Measurements from ENCODE around the gene BRI3. TPM values are rescaled to one million over a fixed set of nuclear protein-coding genes. Genes with fewer than 3 reads are reported as not detected.

Gene BRI3
- polyA plus RNA-seq, 1 donor (not counting 4 experiments of a cell fraction or from before 2014, with no cell fraction given) = 121 TPM

DNA sequence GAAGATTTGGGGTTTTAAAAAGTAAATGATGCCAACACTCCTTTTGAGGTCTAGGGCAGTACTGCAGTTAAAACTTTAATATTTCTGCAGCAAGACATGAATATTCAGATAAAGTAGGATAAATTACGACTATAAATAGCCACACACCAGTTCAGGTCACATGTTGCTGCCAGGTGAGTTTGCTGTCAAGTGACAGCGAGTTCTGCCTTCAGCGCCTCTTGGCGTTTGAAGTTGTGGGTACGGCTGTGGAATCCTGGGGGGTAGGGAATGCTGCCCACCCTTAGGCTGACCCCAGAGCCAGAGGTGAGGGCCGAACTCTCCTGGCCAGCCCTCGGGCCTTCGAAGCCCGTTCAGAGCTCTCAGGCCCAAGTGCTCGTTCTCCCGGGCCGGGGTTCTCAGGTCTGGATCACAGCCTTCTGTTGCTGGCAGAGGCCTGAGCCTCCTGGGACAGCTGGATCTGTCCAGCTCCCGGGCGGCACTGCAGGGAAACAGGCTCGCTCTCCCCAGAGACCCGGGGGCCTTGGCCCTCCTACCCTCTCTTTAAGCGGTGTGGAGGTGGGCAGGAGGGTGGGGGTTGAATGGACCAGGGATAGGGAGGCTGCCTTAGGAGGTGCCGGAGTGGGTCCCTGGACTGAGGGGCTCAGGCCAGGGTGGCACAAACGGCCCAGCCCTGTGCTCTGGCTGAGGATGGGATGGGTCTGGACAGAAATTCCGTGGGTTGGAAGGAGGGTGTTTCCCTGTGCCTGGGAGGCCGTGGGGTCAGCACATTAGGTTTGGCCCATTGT is 5.4 kb downstream of the BRI3 start:
- Histone ChIP-seq H3K4me1 (ENCODE audit: control insufficient read depth, extremely low read depth, insufficient read depth, low read length) (peaks cover 52% of the 10 kb centered on the region), H4K20me1 (ENCODE audit: control insufficient read depth, extremely low read depth, insufficient read depth, low read length) (peaks cover 14% of the 10 kb centered on the region)
- DNase-seq (ENCODE audit: low read depth, low spot score) = no peak

DNA sequence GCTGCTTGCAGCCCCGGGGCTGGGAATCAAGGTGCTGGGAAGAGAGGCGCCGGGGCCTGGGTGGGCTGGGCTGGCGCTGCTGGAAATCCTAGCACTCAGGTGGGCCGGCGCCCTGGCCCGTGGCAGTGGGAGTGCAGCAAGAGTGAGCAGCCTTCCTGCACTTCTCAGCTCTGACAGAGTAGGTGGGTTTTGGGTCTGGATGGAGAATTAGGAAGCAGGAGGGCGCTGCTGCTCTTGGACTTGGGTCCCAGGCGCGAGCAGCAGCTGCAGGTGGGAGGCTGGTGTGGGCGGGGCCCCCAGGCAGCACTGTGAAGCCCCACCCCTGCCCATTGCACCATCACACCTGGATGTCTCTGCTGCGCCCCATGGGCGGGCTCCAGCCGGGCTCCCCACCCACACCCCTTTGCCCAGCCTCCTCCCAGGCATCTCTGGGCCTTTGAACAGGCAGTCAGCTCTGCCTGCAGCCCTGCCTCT is 6.0 kb downstream of the BRI3 start:
- Histone ChIP-seq H3K27ac (ENCODE audit: control insufficient read depth, insufficient read depth, low read length) (peak overlapping the region; percentile 78), H2AFZ (ENCODE audit: control insufficient read depth, low read length) (no peak overlapping the region), H3K4me3 (ENCODE audit: control insufficient read depth in 2 of 3, extremely low read depth in 1 of 3, insufficient read depth in 2 of 3, low read depth in 1 of 3, low read length in 3 of 3) (peak overlapping the region in 1 of 3 experiments; percentile 3), H3K9me3 (ENCODE audit: control insufficient read depth, low read depth, low read length) (no peaks in the 10 kb centered on the region), H3K4me1 (ENCODE audit: control insufficient read depth, extremely low read depth, insufficient read depth, low read length) (peaks cover 52% of the 10 kb centered on the region), H3K9me1 (ENCODE audit: control insufficient read depth, extremely low read depth, insufficient read depth, low read length) (peaks cover 4% of the 10 kb centered on the region), H3K36me3 (ENCODE audit: control insufficient read depth in 2 of 2, extremely low read depth in 1 of 2, insufficient read depth in 2 of 2, low read length in 2 of 2) (peaks cover 22 to 33% of the 10 kb centered on the region in 2 experiments), H3K9ac (ENCODE audit: control insufficient read depth, extremely low read depth, insufficient read depth, low read length) (no peak overlapping the region), H4K20me1 (ENCODE audit: control insufficient read depth, extremely low read depth, insufficient read depth, low read length) (peaks cover 16% of the 10 kb centered on the region), H3K27me3 (ENCODE audit: control insufficient read depth, extremely low read depth, insufficient read depth, low read length) (no peaks in the 10 kb centered on the region), H3K79me2 (ENCODE audit: control insufficient read depth, insufficient read depth, low read length) (peaks cover 63% of the 10 kb centered on the region), H3K4me2 (ENCODE audit: control insufficient read depth, extremely low read depth, insufficient read depth, low read depth, low read length) (peak overlapping the region; percentile 96)
- DNase-seq (ENCODE audit: low read depth, low spot score) (peak; percentile 56), FAIRE-seq (peak; percentile 67)
- TF ChIP-seq EZH2 (IDR thresholded peaks at IDR 0.05; ENCODE audit: low read length) = no peak
- TF ChIP-seq, protein P1, sequence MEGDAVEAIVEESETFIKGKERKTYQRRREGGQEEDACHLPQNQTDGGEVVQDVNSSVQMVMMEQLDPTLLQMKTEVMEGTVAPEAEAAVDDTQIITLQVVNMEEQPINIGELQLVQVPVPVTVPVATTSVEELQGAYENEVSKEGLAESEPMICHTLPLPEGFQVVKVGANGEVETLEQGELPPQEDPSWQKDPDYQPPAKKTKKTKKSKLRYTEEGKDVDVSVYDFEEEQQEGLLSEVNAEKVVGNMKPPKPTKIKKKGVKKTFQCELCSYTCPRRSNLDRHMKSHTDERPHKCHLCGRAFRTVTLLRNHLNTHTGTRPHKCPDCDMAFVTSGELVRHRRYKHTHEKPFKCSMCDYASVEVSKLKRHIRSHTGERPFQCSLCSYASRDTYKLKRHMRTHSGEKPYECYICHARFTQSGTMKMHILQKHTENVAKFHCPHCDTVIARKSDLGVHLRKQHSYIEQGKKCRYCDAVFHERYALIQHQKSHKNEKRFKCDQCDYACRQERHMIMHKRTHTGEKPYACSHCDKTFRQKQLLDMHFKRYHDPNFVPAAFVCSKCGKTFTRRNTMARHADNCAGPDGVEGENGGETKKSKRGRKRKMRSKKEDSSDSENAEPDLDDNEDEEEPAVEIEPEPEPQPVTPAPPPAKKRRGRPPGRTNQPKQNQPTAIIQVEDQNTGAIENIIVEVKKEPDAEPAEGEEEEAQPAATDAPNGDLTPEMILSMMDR (optimal IDR thresholded peaks at IDR 0.05 in 1 of 3, IDR thresholded peaks at IDR 0.05 in 1 of 3, conservative IDR thresholded peaks at IDR 0.05 in 1 of 3; ENCODE audit: extremely low read depth in 1 of 3, insufficient read depth in 2 of 3, low read length in 3 of 3) = no peak
- dilution Hi-C loops (cut with MboI; ENCODE audit: extremely low pct_ligation_motif_present, low sequenced_read_pairs) = no loop called here

More for the DNA sequence above, 5.4 kb downstream of the BRI3 start:
- H3K27me3 ChIP-seq (ENCODE audit: control insufficient read depth, extremely low read depth, insufficient read depth, low read length) = no peaks in the 10 kb centered on the region
- dilution Hi-C loops (cut with MboI; ENCODE audit: extremely low pct_ligation_motif_present, low sequenced_read_pairs) = no loop called here
- FAIRE-seq = no peak
- H3K4me3 ChIP-seq (ENCODE audit: control insufficient read depth in 2 of 3, extremely low read depth in 1 of 3, insufficient read depth in 2 of 3, low read depth in 1 of 3, low read length in 3 of 3) = peak overlapping the region; percentile 6 to 89 (median 15)
- H3K36me3 ChIP-seq (ENCODE audit: control insufficient read depth in 2 of 2, extremely low read depth in 1 of 2, insufficient read depth in 2 of 2, low read length in 2 of 2) = peaks cover 21 to 27% of the 10 kb centered on the region in 2 experiments
- peaks cover 4% of the 10 kb centered on the region for H3K9me1 ChIP-seq (ENCODE audit: control insufficient read depth, extremely low read depth, insufficient read depth, low read length)
- no peaks in the 10 kb centered on the region for H3K9me3 ChIP-seq (ENCODE audit: control insufficient read depth, low read depth, low read length)
- H3K9ac ChIP-seq (ENCODE audit: control insufficient read depth, extremely low read depth, insufficient read depth, low read length) = peak overlapping the region; percentile 78
- peaks cover 67% of the 10 kb centered on the region for H3K79me2 ChIP-seq (ENCODE audit: control insufficient read depth, insufficient read depth, low read length)
- peak overlapping the region; percentile 78 for H3K27ac ChIP-seq (ENCODE audit: control insufficient read depth, insufficient read depth, low read length)
- TF ChIP-seq, protein P1 (optimal IDR thresholded peaks at IDR 0.05 in 1 of 3, IDR thresholded peaks at IDR 0.05 in 1 of 3, conservative IDR thresholded peaks at IDR 0.05 in 1 of 3; ENCODE audit: extremely low read depth in 1 of 3, insufficient read depth in 2 of 3, low read length in 3 of 3) = no peak
- TF ChIP-seq EZH2 (IDR thresholded peaks at IDR 0.05; ENCODE audit: low read length) = no peak
- H3K4me2 ChIP-seq (ENCODE audit: control insufficient read depth, extremely low read depth, insufficient read depth, low read depth, low read length) = peak overlapping the region; percentile 96
- no peak overlapping the region for H2AFZ ChIP-seq (ENCODE audit: control insufficient read depth, low read length)
